ENCODE results near the gene MED25. TPM values are rescaled to one million over a fixed set of nuclear protein-coding genes. Genes with fewer than 3 reads are reported as not detected.

Gene MED25
- total and polyA plus RNA-seq, 2 experiments from 2014 or later: 45.6 to 58.6 TPM

DNA sequence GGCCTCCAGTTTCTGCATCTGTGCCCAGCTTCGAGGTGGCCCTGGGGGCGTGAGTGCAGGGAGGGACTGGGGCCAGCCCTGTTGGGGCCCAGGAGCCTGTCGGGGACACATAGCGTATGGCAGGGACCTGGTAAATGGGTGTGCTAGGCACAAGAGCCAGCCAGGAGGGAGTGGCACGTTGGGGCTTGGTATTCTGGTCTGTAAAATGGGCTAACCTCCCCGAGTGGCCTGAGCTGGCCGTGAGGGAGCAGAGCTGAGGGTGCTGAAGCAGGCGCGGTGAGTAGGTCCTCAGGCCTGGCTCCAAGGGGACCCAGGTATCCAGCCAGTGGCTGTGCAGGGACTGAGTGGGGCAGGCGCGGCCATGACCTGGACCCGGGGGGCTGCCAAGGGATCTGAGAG lies 37.2 kb downstream of the MED25 start:
- peaks cover 24% of the 10 kb centered on the region for H3K79me2 ChIP-seq (replicated peaks; ENCODE audit: insufficient read depth)
- peaks cover 57% of the 10 kb centered on the region for H3F3A ChIP-seq (replicated peaks; ENCODE audit: low read depth)
- H3K9me2 ChIP-seq (ENCODE audit: insufficient read depth): no peaks in the 10 kb centered on the region
- ATAC-seq: no peak
- H2AFZ ChIP-seq: no peak overlapping the region
- no peak for TF ChIP-seq ZNF114 (CRISPR knock-in tag; IDR thresholded peaks at IDR 0.05)
- TF ChIP-seq ZNF462 (CRISPR knock-in tag; IDR thresholded peaks at IDR 0.05): no peak
- TF ChIP-seq JUNB (IDR thresholded peaks at IDR 0.05; ENCODE audit: unreplicated experiment): no peak
- TF ChIP-seq, protein P1, sequence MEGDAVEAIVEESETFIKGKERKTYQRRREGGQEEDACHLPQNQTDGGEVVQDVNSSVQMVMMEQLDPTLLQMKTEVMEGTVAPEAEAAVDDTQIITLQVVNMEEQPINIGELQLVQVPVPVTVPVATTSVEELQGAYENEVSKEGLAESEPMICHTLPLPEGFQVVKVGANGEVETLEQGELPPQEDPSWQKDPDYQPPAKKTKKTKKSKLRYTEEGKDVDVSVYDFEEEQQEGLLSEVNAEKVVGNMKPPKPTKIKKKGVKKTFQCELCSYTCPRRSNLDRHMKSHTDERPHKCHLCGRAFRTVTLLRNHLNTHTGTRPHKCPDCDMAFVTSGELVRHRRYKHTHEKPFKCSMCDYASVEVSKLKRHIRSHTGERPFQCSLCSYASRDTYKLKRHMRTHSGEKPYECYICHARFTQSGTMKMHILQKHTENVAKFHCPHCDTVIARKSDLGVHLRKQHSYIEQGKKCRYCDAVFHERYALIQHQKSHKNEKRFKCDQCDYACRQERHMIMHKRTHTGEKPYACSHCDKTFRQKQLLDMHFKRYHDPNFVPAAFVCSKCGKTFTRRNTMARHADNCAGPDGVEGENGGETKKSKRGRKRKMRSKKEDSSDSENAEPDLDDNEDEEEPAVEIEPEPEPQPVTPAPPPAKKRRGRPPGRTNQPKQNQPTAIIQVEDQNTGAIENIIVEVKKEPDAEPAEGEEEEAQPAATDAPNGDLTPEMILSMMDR (conservative IDR thresholded peaks at IDR 0.05; ENCODE audit: low read depth in 2 of 2): no peak
- TF ChIP-seq ZNF331 (CRISPR knock-in tag; IDR thresholded peaks at IDR 0.05; ENCODE audit: low read depth): no peak
- TF ChIP-seq STAT1 (IDR thresholded peaks at IDR 0.05; ENCODE audit: unreplicated experiment): no peak
- no peak for TF ChIP-seq REST (IDR thresholded peaks at IDR 0.05; ENCODE audit: unreplicated experiment)
- no peak for TF ChIP-seq EZH2phosphoT487 (IDR thresholded peaks at IDR 0.05; ENCODE audit: unreplicated experiment)
- no peak for TF ChIP-seq EZH2 (IDR thresholded peaks at IDR 0.05; ENCODE audit: low read depth, unreplicated experiment)
- TF ChIP-seq NANOG (IDR thresholded peaks at IDR 0.05; ENCODE audit: borderline replicate concordance): no peak
- no peak for TF ChIP-seq POLR2AphosphoS5 (IDR thresholded peaks at IDR 0.05; ENCODE audit: low read depth)
- TF ChIP-seq, protein P2, sequence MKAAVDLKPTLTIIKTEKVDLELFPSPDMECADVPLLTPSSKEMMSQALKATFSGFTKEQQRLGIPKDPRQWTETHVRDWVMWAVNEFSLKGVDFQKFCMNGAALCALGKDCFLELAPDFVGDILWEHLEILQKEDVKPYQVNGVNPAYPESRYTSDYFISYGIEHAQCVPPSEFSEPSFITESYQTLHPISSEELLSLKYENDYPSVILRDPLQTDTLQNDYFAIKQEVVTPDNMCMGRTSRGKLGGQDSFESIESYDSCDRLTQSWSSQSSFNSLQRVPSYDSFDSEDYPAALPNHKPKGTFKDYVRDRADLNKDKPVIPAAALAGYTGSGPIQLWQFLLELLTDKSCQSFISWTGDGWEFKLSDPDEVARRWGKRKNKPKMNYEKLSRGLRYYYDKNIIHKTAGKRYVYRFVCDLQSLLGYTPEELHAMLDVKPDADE (IDR thresholded peaks at IDR 0.05): no peak
- TF ChIP-seq CREB1 (CRISPR knock-in tag; IDR thresholded peaks at IDR 0.05; ENCODE audit: low read depth): no peak
- H3K4me1 Mint-ChIP-seq: peaks cover 15% of the 10 kb centered on the region
- H3K4me2 ChIP-seq: no peak overlapping the region
- no peak for DNase-seq (ENCODE audit: low spot score)
- H3K36me3 Mint-ChIP-seq (ENCODE audit: low read depth): peaks cover 65% of the 10 kb centered on the region
- peaks cover 4% of the 10 kb centered on the region; the same call in 2 of the 3 replicates for H3K9me3 Mint-ChIP-seq
- no peak overlapping the region for H3K27ac Mint-ChIP-seq
- no peaks in the 10 kb centered on the region for H3K27me3 ChIP-seq (ENCODE audit: insufficient read depth)
- no peaks in the 10 kb centered on the region; the same call in 1 of the 2 replicates for H3K36me3 ChIP-seq (ENCODE audit: insufficient read depth)
- peaks cover 23% of the 10 kb centered on the region for H4K20me1 ChIP-seq (replicated peaks; ENCODE audit: insufficient read depth)
- H3K4me3 Mint-ChIP-seq: no peak overlapping the region; the same call in 2 of the 3 replicates
- H3K27ac ChIP-seq (ENCODE audit: low read depth): no peak overlapping the region
- H3K4me1 ChIP-seq (ENCODE audit: insufficient read depth): peaks cover 16% of the 10 kb centered on the region
- peaks cover 52% of the 10 kb centered on the region for H3K27me3 Mint-ChIP-seq (ENCODE audit: insufficient read depth, low read depth, poor library complexity)
- no peak overlapping the region for H3K4me3 ChIP-seq

All from GM23338 (cell line).